Activated naive CD4-positive, alpha-beta T cell treated with anti-CD3 and anti-CD28 coated beads, Interleukin-2, amount 50 U/mL, for 16 hours (primary cell): ENCODE data around the gene SNRNP25.

Experiments
- DNase-seq: peaks from one replicate; pipeline ENCODE4 v3.0.0-alpha.2; 2020

Gene SNRNP25

DNA sequence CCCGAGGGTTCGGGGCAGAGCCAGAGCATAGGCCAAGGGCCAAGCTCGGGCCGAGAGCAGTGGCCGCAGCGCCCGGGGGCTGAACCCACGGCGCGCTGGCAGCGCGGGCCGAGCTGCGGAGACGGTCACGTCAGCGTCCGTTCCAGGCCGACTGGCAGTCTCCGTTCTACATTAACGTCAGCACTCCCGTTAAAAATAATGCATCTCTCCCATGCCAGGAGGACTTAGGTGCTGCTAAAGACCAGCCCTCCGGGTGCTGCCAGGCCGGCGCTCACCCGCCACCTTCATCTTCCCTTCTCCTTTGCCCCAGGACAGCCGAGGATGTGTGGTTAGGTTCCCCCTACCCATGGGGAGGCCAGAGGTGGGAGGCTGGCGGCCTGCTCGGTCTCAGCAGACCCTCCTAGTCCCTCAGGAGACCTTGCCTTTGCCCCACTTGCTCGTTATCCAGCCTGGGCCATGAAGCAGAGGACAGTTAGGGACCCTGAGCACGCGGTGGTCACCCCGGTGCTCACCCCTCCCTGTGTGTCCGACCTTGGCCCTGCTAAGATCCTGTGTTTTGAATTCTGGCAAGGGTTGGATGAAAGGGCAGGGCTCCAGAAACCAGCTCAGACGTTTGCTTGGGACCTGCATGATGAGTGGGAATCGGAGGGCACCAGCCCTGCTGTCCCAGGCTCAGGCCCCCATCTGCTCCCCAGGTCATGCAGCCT, 25.0 kb downstream of the SNRNP25 start:
- DNase-seq = no peak

- DNase-seq = no peak
Observed at GRCh38 chr16:79151-80054, 25.8 kb downstream of the SNRNP25 start.

GRCh38 chr16:83060-83603, 29.5 kb downstream of the SNRNP25 start:
- no peak for DNase-seq

- DNase-seq = no peak
Observed at GRCh38 chr16:83781-84615, 30.4 kb downstream of the SNRNP25 start.

- peak; percentile 61 for DNase-seq
Observed at GRCh38 chr16:84718-85406, 31.2 kb downstream of the SNRNP25 start.

GRCh38 chr16:85407-85782, 31.8 kb downstream of the SNRNP25 start:
- no peak for DNase-seq

GRCh38 chr16:85865-86264, 32.2 kb downstream of the SNRNP25 start:
- DNase-seq = no peak

DNA sequence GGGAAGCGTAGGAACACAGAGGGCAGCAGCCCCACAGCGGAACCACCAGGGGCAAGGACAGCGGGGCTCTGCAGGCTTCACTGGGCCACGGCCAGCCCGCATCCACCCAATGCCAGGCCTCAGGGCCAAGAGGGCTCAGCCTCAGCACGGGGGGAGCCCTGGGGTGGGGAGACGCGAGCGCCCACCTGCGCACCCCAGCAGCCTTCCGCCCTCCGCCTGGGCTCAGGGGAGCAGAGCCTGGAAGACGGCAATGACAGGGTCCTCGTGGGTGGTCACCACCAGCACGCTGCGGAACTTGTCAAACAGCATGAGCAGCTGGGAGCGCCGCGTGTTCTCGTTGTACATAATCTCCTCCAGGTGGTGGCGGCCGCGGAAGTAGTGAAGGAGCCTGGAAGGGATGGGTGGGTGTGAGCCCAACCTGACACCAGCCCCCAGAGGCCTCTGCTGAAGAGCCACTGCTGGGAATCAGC, 32.9 kb downstream of the SNRNP25 start:
- no peak for DNase-seq

- no peak for DNase-seq
Observed at GRCh38 chr16:88613-89012, 35.0 kb downstream of the SNRNP25 start.

- no peak for DNase-seq
Observed at GRCh38 chr16:89391-90302, 36.0 kb downstream of the SNRNP25 start.

DNA sequence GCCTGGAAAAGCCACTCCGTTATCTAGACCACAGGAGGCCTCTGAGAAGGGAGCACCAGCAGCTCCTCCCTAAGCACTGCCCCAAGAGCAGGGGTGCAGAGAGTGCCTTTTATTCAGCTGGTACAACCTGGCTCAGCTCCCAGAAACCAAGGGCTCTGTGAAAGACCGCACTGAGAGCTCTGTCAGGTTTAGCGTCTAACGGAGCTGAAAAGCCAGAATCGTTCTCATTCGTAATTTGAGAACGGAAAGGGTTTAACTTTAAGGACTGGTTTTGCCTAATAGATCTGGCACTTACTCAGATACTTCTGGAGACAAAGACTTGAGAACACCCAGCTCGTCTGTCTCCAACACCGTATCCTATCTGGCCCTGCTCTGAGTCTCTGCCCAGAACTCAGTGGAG, 37.9 kb downstream of the SNRNP25 start:
- no peak for DNase-seq

DNA sequence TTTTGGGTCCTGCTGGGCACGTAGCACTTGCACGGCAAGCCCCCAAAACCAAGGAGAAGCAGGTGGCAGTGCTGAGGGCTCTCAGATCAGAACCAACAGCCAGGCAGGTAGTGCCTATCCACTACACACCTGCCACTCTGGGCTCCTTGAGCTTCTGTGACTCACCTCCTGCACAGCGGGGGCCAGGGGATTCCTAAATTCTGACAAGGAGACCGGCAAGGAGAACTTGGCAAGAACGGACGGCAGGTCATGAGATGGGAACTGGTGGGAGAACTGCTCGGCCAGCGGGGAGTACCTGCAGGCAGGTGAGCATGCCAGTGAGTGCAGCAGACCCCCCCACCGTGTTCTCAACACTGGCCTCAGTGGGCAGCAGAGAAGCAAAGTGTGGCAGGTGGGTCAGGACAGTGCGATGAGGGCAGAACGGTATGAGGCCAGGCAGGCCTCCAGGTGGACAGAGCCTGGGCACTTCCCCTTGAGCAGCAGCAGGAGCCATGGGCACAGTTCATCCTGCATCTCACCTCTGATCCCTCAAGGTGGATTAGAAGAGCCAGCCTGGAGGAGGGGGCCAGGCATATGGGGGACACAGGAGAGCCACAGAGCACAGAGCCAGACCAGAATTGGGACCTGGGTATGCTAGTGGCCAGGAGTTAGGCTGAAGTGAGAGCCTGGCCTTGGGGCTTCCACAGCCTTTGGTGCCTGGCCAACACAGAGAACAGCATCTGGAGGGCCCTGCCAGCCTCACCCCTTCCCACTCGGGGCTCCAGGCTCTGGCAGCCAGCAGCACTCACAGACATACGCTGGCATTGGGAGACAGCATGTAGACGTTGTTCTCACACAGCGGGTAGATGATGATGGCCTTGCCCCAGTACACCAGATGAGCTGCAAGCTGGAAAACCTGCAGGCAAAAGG, 39.1 kb downstream of the SNRNP25 start:
- no peak for DNase-seq

- no peak for DNase-seq
Observed at GRCh38 chr16:94918-95265, 41.3 kb downstream of the SNRNP25 start.

DNA sequence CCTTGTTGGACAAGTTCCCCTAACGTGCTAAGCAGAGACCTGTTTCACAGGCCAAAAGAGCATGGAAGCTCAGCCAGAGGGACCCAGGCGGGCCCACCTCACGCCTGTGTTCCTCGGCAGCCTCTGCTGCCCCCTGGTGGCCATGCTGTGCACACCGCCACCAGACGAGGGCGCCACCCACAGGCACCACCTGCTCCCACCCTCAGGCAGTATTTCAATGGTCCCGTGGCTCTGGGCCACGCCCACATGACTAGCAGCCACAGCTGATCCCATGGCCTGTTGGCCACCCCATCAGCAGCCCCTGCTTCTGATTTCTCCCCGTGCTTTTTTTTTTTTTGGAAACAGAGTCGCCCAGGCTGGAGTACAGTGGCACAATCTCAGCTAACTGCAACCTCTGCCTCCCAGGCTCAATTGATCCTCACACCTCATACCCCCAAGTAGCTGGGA, 43.3 kb downstream of the SNRNP25 start:
- peak; percentile 87 for DNase-seq

DNA sequence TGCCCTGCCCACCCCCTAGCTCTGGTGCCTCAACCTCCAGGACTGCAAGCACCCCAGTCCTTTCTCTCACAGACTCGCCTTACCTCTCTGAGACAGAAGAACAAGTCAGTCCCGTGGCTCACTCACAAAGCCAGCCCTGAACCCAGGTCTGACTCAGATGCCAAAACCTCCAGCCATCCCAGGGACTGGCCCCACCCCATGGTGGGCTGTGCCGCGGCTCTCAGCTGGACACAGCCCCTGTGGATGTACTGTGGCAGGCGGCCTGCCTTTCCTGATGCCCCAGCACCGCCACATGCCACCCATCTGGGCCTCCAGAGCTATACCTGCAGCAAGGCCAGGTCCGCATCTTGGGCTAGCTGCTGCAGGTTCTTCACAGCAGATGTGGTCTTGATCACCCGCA, 44.2 kb downstream of the SNRNP25 start:
- DNase-seq = no peak

DNA sequence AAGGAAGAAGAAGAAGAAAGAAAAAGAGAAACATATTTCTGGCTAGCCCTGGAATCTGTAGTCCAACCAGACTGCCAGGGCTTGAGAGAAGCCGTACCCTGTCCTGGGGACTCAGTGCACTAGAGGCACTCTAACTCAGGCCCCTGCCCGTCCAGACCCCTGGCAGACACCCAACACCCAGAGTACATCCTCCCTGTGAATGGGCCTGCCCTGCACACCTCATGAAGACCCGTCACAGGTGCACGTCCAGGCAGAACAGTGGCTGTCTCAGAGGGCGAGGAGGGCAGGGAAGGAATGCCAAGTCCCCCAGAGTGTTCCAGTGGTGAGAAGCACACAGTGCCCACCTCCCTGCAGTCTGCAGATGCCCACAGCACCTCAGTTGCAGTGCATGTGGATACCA, 47.4 kb downstream of the SNRNP25 start:
- DNase-seq = no peak

- DNase-seq = no peak
Observed at GRCh38 chr16:101586-101985, 48.0 kb downstream of the SNRNP25 start.

GRCh38 chr16:102060-102855, 48.6 kb downstream of the SNRNP25 start:
- no peak for DNase-seq

GRCh38 chr16:104355-104754, 50.7 kb downstream of the SNRNP25 start:
- no peak for DNase-seq
